Measurements from ENCODE around the gene MAGI1.

- no peak for TF ChIP-seq CTCF (IDR thresholded peaks at IDR 0.05; ENCODE audit: insufficient read depth, low read length)
- TF ChIP-seq REST (IDR thresholded peaks at IDR 0.05; ENCODE audit: insufficient replicate concordance, low read depth), result no peak
- no peak for TF ChIP-seq GABPA (IDR thresholded peaks at IDR 0.05; ENCODE audit: low read depth)
- TF ChIP-seq POLR2AphosphoS5 (IDR thresholded peaks at IDR 0.05; ENCODE audit: low read depth), result no peak
- TF ChIP-seq SPI1 (IDR thresholded peaks at IDR 0.05; ENCODE audit: borderline replicate concordance, low read depth), result no peak
These were observed 724.4 kb downstream of the MAGI1 start for GRCh38 chr3:65314269-65314668.

Data from HL-60 (cell line).